HL-60 (cell line): ENCODE measurements around the gene IRS2.

Source experiments
- DNase-seq, 2 experiments: peaks; one replicate each; pipeline ENCODE4 v3.0.0-alpha.2; 2010 to 2020; ENCODE audit warnings: low read depth in 1 of 2, low spot score in 1 of 2
- H3K27ac ChIP-seq: fragments of 250-450 bp; sonication (Bioruptor Pico); replicated peaks from 2 replicates; pipeline ENCODE4 v1.5.1; 2020; ENCODE audit warnings: mild to moderate bottlenecking, moderate library complexity
- H3K27me3 ChIP-seq: fragments of 250-450 bp; sonication (Bioruptor Pico); 2 replicates; pipeline ENCODE4 v1.5.1; 2021; ENCODE audit warnings: mild to moderate bottlenecking, moderate library complexity; ENCODE audit not compliant: insufficient read depth, poor library complexity, severe bottlenecking
- H3K4me3 ChIP-seq: replicated peaks from 2 replicates; pipeline ENCODE4 v1.5.1; 2011; ENCODE audit warnings: mild to moderate bottlenecking, control low read depth, low read length; ENCODE audit not compliant: insufficient read depth
- CTCF ChIP-seq: IDR thresholded peaks from one replicate; pipeline ENCODE4 v1.5.1; 2011; ENCODE audit warnings: low read length, control low read depth, inconsistent platforms; ENCODE audit not compliant: insufficient read depth
- GABPA ChIP-seq: IDR thresholded peaks from 2 replicates; pipeline ENCODE4 v1.6.1; 2012; ENCODE audit warnings: low read depth
- POLR2AphosphoS5 ChIP-seq: IDR thresholded peaks from 2 replicates; pipeline ENCODE4 v1.6.1; 2012; ENCODE audit warnings: low read depth
- SPI1 ChIP-seq: IDR thresholded peaks from 2 replicates; pipeline ENCODE4 v1.6.1; 2012; ENCODE audit warnings: low read depth, mild to moderate bottlenecking, borderline replicate concordance
- TF ChIP-seq, protein P1 (sequence below): IDR thresholded peaks from 2 replicates; pipeline ENCODE4 v1.6.1; 2012; ENCODE audit warnings: low read depth; ENCODE audit not compliant: insufficient replicate concordance

IRS2 gene

DNA sequence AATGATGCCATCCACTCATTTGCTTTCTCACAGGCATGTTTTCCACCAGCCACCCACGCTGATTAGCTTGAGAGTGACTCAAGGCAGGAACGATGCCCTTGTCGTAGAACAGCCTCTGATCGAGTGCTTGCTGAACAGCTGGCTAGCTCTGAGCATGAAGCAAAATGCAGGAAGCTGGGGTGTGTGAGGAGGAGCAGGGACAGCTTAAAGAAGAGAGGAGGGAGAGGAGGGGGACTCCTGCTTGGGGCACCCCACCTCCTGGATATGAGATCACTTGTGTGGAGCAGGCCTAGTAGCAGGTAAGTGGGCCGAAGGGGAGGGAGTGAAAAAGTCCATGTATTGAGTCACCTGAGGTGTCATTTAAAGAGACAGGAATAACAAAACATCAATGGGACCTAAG, 48.8 kb downstream of the IRS2 start:
- no peak for TF ChIP-seq CTCF
- no peak for TF ChIP-seq SPI1
- TF ChIP-seq, protein P1, sequence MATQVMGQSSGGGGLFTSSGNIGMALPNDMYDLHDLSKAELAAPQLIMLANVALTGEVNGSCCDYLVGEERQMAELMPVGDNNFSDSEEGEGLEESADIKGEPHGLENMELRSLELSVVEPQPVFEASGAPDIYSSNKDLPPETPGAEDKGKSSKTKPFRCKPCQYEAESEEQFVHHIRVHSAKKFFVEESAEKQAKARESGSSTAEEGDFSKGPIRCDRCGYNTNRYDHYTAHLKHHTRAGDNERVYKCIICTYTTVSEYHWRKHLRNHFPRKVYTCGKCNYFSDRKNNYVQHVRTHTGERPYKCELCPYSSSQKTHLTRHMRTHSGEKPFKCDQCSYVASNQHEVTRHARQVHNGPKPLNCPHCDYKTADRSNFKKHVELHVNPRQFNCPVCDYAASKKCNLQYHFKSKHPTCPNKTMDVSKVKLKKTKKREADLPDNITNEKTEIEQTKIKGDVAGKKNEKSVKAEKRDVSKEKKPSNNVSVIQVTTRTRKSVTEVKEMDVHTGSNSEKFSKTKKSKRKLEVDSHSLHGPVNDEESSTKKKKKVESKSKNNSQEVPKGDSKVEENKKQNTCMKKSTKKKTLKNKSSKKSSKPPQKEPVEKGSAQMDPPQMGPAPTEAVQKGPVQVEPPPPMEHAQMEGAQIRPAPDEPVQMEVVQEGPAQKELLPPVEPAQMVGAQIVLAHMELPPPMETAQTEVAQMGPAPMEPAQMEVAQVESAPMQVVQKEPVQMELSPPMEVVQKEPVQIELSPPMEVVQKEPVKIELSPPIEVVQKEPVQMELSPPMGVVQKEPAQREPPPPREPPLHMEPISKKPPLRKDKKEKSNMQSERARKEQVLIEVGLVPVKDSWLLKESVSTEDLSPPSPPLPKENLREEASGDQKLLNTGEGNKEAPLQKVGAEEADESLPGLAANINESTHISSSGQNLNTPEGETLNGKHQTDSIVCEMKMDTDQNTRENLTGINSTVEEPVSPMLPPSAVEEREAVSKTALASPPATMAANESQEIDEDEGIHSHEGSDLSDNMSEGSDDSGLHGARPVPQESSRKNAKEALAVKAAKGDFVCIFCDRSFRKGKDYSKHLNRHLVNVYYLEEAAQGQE = no peak
- no peak for TF ChIP-seq GABPA
- Histone ChIP-seq H3K27me3 (no peaks in the 10 kb centered on the region), H3K4me3 (no peak overlapping the region), H3K27ac (no peak overlapping the region)
- no peak for DNase-seq

DNA sequence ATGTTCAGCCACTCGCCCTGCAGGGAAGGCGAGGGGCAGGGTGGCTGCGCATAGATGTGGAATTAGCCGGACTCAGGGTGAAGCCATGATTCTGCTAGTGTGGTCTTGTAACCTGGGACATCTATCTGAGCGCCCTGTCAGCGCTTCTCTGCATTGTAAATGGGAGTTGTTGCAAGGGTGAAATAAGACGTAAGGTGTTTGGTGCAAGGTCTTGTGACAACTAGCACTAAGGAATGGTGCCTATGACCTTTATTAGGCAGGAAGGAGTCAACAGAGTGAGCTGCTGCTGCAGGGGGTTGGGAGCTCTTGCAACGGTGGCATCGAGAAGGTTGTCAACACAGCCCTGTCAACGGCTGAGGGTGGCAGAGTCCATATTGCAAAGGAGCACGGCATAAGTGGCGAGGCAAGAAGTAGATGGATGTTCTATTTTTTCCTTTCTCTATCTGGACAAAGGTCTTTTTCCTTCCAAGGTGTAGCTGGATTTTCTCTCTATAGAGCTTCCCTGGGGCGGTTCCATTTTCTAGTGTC, 49.3 kb downstream of the IRS2 start:
- DNase-seq = no peak
- TF ChIP-seq CTCF = no peak
- Histone ChIP-seq H3K27ac (no peak overlapping the region), H3K27me3 (no peaks in the 10 kb centered on the region), H3K4me3 (no peak overlapping the region)

DNA sequence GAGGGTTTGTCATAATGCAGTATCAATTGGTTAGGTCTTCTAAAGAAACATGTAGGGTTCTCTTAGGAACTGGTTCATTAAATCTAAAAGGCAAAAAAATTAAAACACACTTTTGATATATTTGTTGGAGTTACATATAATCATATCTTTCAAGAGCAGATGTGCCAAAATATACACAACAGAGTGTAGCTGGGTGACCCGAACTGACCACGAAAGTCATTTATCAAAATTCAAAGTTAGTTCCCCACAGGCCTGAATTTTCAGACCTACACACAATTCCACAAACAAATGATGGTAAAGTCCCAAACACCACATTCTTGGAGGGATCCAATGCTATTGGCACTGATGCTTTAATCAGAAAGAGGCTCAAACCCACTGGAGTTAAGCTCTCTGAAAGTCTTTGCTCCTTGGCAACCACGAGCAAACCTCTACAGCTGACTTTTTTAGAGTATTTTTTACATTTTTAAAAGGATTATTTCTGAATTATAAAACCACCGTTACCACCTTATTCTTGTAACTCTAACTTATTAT, 50.9 kb downstream of the IRS2 start:
- Histone ChIP-seq H3K27me3 (no peaks in the 10 kb centered on the region), H3K27ac (no peak overlapping the region), H3K4me3 (no peak overlapping the region)
- TF ChIP-seq SPI1 (no peak), CTCF (no peak), GABPA (no peak), POLR2AphosphoS5 (no peak)
- TF ChIP-seq, protein P1 = no peak
- no peak for DNase-seq

DNA sequence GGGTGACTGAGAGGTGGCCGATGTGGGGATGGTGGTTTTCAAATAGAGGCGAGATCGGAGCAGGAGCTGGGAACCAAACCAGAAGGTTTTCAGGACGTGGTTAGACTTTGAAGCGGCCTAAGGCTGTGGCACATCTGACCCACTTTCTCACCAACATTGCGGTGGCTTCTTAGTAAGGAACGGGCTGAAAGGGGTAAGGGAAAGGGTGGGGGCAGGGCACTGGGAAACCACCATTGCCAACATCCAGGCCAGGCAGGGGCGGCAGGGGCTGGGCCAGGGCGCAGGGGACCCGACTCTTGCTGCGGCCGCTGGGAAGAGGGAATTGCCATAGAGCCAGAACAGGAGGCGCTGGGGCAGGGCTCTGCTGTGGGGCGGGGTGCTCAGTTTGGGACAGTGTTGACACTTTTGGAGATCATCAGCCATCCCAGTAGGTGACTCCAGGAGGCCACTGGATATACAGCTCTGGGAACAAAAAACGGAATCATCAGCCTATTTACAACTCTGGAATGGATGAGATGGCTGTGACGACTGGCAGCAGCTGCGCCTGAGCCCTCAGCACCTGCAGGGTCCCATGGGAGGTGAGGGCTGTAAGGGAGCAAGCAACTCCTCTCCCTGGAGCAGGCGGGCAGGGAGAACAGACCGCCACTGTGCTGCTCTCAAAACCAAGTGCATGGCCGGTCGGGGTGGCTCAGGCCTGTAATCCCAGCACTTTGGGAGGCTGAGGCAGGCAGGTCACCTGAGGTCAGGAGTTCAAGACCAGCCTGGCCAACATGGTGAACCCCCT, 52.2 kb downstream of the IRS2 start:
- no peak for DNase-seq

More for the DNA sequence above, 52.2 kb downstream of the IRS2 start:
- TF ChIP-seq SPI1 (no peak), POLR2AphosphoS5 (no peak), GABPA (no peak), CTCF (no peak)
- TF ChIP-seq, protein P1 = no peak
- Histone ChIP-seq H3K4me3 (no peak overlapping the region), H3K27ac (no peak overlapping the region), H3K27me3 (no peaks in the 10 kb centered on the region)
